Naive B cell (primary cell): ENCODE measurements around the gene MYL6B. TPM values are rescaled to one million over a fixed set of nuclear protein-coding genes. Genes with fewer than 3 reads are reported as not detected.
A peak's percentile ranks its signal among the peaks of the same experiment; 100 is the strongest.

Source experiments
- ATAC-seq, 2 donors: fragments of 150-1000 bp; cut with Tn5 transposase; 2 replicates each; pipeline ENCODE4 v1.10.0; 2021; ENCODE audit warnings: low read depth in 2 of 2, mild to moderate bottlenecking in 2 of 2, moderate library complexity in 2 of 2
- DNase-seq: peaks from one replicate; pipeline ENCODE4 v3.0.0; 2022
- H3K27ac Mint-ChIP-seq, 6 donors: one replicate each; pipeline ENCODE4 v1.8.0; 2020 to 2022; ENCODE audit warnings: mild to moderate bottlenecking in 6 of 6, mixed read lengths in 6 of 6, moderate library complexity in 5 of 6, inconsistent platforms in 2 of 6
- H3K27me3 Mint-ChIP-seq, 3 donors: one replicate each; pipeline ENCODE4 v1.8.0; 2021 to 2022; ENCODE audit warnings: mixed read lengths in 3 of 3, mild to moderate bottlenecking in 1 of 3
- H3K36me3 Mint-ChIP-seq, 2 donors: one replicate each; pipeline ENCODE4 v1.8.0; 2020 to 2022; ENCODE audit warnings: mixed read lengths in 2 of 2, inconsistent platforms in 1 of 2, mild to moderate bottlenecking in 1 of 2
- H3K4me1 Mint-ChIP-seq, 3 donors: one replicate each; pipeline ENCODE4 v1.8.0; 2020 to 2022; ENCODE audit warnings: mixed read lengths in 3 of 3, inconsistent platforms in 1 of 3, mild to moderate bottlenecking in 1 of 3, moderate library complexity in 1 of 3
- H3K4me3 Mint-ChIP-seq, 8 donors: one replicate each; pipeline ENCODE4 v1.8.0; 2020 to 2022; ENCODE audit warnings: mild to moderate bottlenecking in 8 of 8, mixed read lengths in 8 of 8, moderate library complexity in 8 of 8, inconsistent platforms in 2 of 8
- H3K9me3 Mint-ChIP-seq, 7 donors: one replicate each; pipeline ENCODE4 v1.8.0; 2020 to 2022; ENCODE audit warnings: mixed read lengths in 7 of 7, mild to moderate bottlenecking in 5 of 7, inconsistent platforms in 2 of 7, moderate library complexity in 1 of 7
- polyA plus RNA-seq, 6 donors: library from polyadenylated mRNA; unstranded; fragments of 300-500 nt; fragmentation: Illumina TruSeq; gene quantifications; one replicate each; pipeline ENCODE4 v1.2.3, GENCODE V29; 2021; ENCODE audit warnings: low read depth in 6 of 6

MYL6B gene
- polyA plus RNA-seq, 6 donors from 2014 or later, result 14.2 to 35.1 (median 20.2) TPM

DNA sequence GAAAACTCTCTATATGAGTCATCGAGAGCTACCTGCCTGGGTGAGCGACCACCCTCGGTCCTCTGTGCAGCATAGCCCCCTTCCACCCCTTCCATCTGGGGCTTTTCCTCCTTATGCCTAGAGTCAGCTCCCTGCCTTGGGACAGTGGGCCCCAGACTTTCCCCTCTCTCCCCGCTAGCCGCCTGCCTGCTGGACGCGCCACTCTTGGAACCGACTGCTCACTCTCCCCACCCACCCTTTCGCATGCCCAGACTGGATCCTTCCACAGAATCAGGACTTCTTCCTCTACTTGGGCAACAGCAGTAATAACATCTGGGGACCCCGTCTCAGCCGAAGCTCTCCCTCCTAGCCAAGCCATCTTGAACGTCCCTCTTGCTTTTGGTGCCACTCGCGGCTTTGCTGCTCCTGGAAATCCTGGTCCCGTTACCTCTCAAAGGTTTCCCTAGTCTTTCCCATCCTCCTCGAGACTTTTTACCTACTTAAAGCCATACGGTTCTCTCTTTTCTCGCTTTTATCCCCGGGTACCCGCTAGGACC, 23.6 kb upstream of the MYL6B start:
- DNase-seq (no peak), ATAC-seq (no peak)
- Mint-ChIP-seq H3K27me3 (no peaks in the 10 kb centered on the region), H3K36me3 (peaks cover 0 to 27% of the 10 kb centered on the region in 2 donors), H3K4me3 (peak overlapping the region; percentile 87 to 100 (median 98)), H3K27ac (peak overlapping the region; percentile 85 to 98 (median 96)), H3K9me3 (no peaks in the 10 kb centered on the region), H3K4me1 (peaks cover 57 to 76% (median 69%) of the 10 kb centered on the region in 3 donors)

DNA sequence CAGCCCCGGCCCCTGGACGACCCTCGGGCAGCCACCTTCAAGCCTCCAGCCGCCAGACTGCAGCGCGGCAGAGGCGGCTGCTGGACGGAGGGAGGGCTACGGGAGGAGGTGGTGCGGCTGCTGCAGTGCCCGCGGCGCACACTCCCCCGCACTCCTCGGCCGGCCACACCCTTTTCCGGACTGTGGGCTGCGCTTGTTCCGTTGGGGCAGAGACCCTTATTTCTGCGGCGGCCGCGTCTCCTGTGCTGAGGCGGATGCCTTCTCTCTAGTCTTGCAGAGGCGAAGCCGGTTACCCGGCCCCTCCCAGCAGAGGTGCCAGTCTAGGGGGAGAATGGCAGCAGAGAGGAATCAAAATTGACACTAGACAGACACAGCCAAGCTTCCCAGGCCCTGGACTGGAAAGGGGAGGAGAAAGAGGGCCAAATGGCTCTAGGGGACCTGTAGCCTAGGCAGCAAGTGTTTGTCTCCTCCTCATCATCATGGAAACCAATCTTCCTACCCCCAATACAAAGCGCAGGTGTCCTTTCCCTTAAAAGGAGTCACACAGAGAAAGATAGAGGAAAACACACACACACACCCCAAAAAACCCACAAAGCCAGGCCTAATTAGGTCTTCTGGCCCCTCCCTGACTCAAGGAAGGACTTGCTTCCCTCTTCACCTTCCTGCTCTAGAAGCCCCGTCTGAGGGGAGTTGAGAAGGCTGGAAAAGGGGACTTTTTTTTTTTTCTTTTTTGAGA, 23.0 kb upstream of the MYL6B start:
- Mint-ChIP-seq H3K36me3 (peaks cover 0 to 27% of the 10 kb centered on the region in 2 donors), H3K4me1 (peaks cover 57 to 71% (median 63%) of the 10 kb centered on the region in 3 donors)
- DNase-seq, result peak; percentile 76

DNA sequence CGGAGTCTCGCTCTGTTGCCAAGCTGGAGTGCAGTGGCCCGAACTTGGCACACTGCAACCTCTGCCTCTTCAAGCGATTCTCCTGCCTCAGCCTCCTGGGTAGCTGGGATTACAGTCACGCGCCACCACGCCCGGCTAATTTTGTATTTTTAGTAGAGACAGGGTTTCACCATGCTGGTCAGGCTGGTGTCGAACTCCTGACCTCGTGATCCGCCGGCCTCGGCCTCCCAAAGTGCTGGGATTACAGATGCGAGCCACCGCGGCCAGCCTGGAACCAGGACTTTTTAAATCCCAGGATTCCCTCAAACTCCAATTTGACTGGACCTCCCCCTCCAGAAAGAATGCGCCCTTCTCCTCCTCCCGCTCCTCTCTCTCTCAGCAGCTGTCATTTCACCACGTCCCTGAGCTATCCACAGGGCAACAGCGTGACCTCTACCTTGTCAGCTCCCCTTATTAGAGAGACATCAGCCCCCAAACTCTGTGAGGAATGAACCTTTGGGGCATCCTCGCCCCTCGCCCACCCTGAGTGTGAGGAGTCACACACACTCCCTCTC, 22.4 kb upstream of the MYL6B start:
- peak overlapping the region; percentile 87 to 100 (median 98) for H3K4me3 Mint-ChIP-seq
- H3K27me3 Mint-ChIP-seq, result no peaks in the 10 kb centered on the region
- peaks cover 58 to 69% (median 63%) of the 10 kb centered on the region in 3 donors for H3K4me1 Mint-ChIP-seq
- ATAC-seq (no peak), DNase-seq (no peak)
- H3K9me3 Mint-ChIP-seq, result no peaks in the 10 kb centered on the region
- H3K36me3 Mint-ChIP-seq, result peaks cover 0 to 27% of the 10 kb centered on the region in 2 donors
- peak overlapping the region; percentile 85 to 98 (median 90) for H3K27ac Mint-ChIP-seq

More for the DNA sequence above, 23.0 kb upstream of the MYL6B start:
- Mint-ChIP-seq H3K4me3 (peak overlapping the region; percentile 87 to 100 (median 98)), H3K9me3 (no peaks in the 10 kb centered on the region), H3K27me3 (no peaks in the 10 kb centered on the region), H3K27ac (peak overlapping the region; percentile 85 to 98 (median 96))
- peak; percentile 15 to 19 for ATAC-seq

DNA sequence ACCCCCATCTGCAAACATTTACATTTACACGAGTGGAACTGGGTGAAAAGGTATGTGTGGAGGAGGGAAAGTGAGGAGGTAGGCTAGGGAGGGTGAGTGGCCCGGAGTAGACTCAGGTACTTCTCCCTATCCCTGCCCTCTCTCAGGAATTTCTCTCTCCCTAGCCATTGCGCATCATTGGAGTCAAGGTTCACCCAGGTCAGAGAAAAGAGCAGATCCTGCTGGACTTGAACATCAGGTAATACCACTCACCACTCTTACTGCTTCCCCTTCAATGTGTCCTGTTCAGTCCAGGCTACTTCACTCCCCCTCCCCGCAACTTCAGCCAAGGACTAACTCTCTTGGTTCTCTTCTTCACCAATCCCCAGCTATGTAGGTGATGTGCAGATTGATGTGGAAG, 21.5 kb upstream of the MYL6B start:
- H3K9me3 Mint-ChIP-seq, result no peaks in the 10 kb centered on the region
- H3K4me3 Mint-ChIP-seq, result peak overlapping the region; percentile 43 to 99 (median 96)
- no peak for ATAC-seq
- H3K27ac Mint-ChIP-seq, result peak overlapping the region in 5 of 6 donors; percentile 78 to 94 (median 90)
- no peaks in the 10 kb centered on the region for H3K27me3 Mint-ChIP-seq
- peaks cover 57 to 63% (median 62%) of the 10 kb centered on the region in 3 donors for H3K4me1 Mint-ChIP-seq
- no peak for DNase-seq
- peaks cover 0 to 30% of the 10 kb centered on the region in 2 donors for H3K36me3 Mint-ChIP-seq

DNA sequence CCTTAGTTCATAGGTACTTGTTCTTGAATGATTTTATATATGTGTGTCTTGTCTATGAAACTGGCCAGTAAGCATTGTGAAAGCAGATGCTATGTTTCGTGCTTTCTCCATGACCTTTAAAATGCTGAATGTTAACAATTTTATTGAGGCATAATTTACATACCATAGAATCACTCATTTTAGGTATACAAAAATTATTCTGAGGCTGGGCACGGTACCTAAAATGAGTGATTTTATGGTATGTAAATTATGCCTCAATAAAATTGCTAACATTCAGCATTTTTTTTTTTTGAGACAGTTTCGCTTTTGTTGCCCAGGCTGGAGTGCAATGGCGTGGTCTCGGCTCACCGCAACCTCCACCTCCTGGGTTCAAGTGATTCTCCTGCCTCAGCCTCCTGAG, 17.5 kb upstream of the MYL6B start:
- Mint-ChIP-seq H3K27ac (no peak overlapping the region), H3K27me3 (no peaks in the 10 kb centered on the region), H3K4me1 (peaks cover 26 to 33% (median 27%) of the 10 kb centered on the region in 3 donors), H3K4me3 (no peak overlapping the region), H3K36me3 (peaks cover 15 to 55% of the 10 kb centered on the region in 2 donors), H3K9me3 (no peaks in the 10 kb centered on the region)
- ATAC-seq (no peak), DNase-seq (no peak)

DNA sequence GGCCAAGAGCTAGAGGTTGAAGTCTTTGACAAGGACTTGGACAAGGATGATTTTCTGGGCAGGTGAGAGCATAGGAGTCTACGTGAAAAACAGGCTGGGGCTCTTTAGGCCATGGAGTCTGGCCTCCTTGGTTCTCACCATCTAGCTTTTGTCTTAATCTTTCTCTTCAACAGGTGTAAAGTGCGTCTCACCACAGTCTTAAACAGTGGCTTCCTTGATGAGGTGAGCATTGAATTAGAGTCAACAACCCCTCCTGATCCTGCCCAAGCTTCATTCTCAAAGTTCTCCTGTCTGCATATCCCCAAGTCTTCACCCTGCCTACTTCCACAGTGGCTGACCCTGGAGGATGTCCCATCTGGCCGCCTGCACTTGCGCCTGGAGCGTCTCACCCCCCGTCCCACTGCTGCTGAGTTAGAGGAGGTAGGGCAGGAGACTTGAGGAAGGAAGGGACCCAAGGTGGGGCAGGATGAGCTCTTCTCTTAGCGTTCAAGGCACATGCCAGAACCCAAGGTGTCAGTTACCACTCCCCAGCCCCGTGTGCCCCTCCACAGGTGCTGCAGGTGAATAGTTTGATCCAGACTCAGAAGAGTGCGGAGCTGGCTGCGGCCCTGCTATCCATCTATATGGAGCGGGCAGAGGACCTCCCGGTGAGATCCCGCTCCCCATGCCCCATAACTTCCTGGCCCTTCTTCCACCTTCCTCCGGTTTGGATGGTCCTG, 14.4 kb upstream of the MYL6B start:
- Mint-ChIP-seq H3K36me3 (peaks cover 23 to 50% of the 10 kb centered on the region in 2 donors), H3K4me1 (peaks cover 6 to 20% (median 15%) of the 10 kb centered on the region in 3 donors)
- no peak for ATAC-seq

DNA sequence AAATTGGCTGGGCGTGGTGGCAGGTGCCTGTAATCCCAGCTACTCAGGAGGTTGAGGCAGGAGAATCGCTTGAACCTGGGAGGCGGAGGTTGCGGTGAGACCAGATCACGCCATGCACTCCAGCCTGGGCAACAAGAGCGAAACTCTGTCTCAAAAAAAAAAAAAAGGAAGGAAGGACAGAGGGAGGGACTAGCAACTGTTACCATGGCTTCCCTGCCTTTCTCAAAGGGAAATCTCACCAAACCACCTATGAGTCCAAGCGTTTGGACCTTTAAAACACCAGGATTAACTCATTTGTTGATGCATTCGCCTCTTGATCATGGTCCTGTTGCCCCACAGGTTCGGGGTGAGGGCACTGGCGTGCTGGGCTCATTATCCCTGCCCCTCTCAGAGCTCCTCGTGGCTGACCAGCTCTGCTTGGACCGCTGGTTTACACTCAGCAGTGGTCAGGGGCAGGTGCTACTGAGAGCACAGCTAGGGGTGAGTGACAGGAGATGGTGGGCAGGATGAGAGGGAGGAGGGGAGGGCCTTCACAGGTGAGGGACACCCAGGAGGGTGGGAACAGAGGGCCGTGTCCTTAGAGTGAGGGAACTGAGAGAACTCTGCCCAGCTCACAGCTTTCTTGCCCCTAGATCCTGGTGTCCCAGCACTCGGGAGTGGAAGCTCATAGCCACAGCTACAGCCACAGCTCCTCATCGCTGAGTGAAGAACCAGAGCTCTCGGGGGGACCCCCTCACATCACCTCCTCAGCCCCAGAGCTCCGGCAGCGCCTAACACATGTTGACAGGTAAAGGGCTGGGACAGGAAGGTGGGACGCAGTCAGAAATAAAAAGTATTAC, 10.2 kb upstream of the MYL6B start:
- ATAC-seq, result no peak
- Mint-ChIP-seq H3K4me3 (no peak overlapping the region), H3K4me1 (peaks cover 10 to 23% (median 19%) of the 10 kb centered on the region in 3 donors), H3K9me3 (no peaks in the 10 kb centered on the region), H3K27ac (peak overlapping the region in 3 of 6 donors; percentile 39 to 82 (median 57)), H3K27me3 (no peaks in the 10 kb centered on the region), H3K36me3 (peaks cover 28 to 33% of the 10 kb centered on the region in 2 donors)
- no peak for DNase-seq

More for the DNA sequence above, 14.4 kb upstream of the MYL6B start:
- H3K4me3 Mint-ChIP-seq, result no peak overlapping the region
- no peaks in the 10 kb centered on the region for H3K9me3 Mint-ChIP-seq
- DNase-seq, result no peak
- H3K27ac Mint-ChIP-seq, result peak overlapping the region in 4 of 6 donors; percentile 34 to 61 (median 55)
- no peaks in the 10 kb centered on the region for H3K27me3 Mint-ChIP-seq

DNA sequence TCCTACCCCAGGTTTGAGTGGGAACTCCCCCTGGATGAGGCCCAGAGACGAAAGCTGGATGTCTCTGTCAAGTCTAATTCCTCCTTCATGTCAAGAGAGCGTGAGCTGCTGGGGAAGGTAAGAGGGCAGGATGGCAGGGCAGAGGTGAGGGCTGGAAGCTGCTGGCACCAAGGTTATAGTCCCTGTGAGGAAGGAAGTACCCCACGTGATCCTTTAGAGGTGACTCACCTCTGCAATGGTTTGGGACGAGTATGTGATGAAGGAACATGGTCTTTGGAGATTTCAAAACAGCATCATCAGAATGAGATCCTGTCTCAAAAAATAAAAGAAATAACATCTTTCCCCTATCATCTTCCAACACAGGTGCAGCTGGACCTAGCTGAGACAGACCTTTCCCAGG, 9.2 kb upstream of the MYL6B start:
- Mint-ChIP-seq H3K36me3 (peaks cover 24 to 32% of the 10 kb centered on the region in 2 donors), H3K27ac (peak overlapping the region in 4 of 6 donors; percentile 39 to 82 (median 70)), H3K4me1 (peaks cover 9 to 23% (median 19%) of the 10 kb centered on the region in 3 donors), H3K27me3 (no peaks in the 10 kb centered on the region), H3K9me3 (no peaks in the 10 kb centered on the region), H3K4me3 (no peak overlapping the region)
- DNase-seq (no peak), ATAC-seq (no peak)

DNA sequence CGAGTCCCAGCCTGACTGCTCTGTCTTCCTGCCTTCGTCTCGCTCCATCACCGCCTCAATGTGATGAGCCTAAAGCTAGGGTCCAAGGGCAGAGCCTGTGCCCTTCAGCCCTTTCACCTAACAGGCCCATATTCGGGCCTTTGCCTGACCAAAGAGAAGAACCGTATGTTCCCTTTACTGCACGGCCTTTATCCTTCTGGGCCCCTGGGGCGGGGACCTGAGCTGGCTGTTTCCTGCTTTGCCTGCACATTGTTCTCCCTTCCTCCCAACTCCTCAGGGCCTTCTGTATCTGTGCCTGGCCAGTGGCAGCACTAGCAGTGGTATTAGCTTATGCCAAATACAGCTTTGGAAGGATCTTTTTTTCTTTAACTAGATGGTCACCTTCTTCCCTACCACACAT, 8.5 kb upstream of the MYL6B start:
- H3K4me1 Mint-ChIP-seq, result peaks cover 9 to 23% (median 19%) of the 10 kb centered on the region in 3 donors
- peaks cover 24 to 31% of the 10 kb centered on the region in 2 donors for H3K36me3 Mint-ChIP-seq
- H3K27me3 Mint-ChIP-seq, result no peaks in the 10 kb centered on the region
- ATAC-seq, result no peak
- H3K4me3 Mint-ChIP-seq, result peak overlapping the region in 1 of 8 donors; percentile 6
- H3K9me3 Mint-ChIP-seq, result no peaks in the 10 kb centered on the region
- peak overlapping the region in 5 of 6 donors; percentile 19 to 88 (median 44) for H3K27ac Mint-ChIP-seq
- no peak for DNase-seq

DNA sequence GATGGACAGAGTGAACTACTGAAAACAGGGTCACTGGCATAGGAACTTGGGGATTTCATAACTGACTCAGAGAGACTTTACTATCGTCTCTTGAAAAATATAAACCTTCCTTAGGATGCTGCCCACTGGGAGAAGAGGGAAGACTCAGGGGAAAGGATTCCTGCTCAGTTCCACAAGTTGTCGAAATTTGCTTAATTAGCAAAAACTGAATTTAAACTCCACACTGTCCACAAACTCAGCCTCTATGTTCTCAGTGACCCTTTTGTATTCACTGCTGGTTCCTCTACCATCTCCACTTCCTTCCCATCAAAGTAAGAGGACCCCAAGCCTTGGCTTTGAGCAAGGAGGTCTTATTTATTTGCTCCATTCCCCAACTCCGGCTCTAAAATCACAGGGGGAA, 7.2 kb upstream of the MYL6B start:
- no peak for DNase-seq
- H3K4me1 Mint-ChIP-seq, result peaks cover 9 to 23% (median 19%) of the 10 kb centered on the region in 3 donors
- no peak for ATAC-seq
- H3K27ac Mint-ChIP-seq, result peak overlapping the region in 2 of 6 donors; percentile 40 to 56
- peaks cover 17 to 19% of the 10 kb centered on the region in 2 donors for H3K36me3 Mint-ChIP-seq
- H3K4me3 Mint-ChIP-seq, result no peak overlapping the region
- no peaks in the 10 kb centered on the region for H3K9me3 Mint-ChIP-seq
- H3K27me3 Mint-ChIP-seq, result no peaks in the 10 kb centered on the region

DNA sequence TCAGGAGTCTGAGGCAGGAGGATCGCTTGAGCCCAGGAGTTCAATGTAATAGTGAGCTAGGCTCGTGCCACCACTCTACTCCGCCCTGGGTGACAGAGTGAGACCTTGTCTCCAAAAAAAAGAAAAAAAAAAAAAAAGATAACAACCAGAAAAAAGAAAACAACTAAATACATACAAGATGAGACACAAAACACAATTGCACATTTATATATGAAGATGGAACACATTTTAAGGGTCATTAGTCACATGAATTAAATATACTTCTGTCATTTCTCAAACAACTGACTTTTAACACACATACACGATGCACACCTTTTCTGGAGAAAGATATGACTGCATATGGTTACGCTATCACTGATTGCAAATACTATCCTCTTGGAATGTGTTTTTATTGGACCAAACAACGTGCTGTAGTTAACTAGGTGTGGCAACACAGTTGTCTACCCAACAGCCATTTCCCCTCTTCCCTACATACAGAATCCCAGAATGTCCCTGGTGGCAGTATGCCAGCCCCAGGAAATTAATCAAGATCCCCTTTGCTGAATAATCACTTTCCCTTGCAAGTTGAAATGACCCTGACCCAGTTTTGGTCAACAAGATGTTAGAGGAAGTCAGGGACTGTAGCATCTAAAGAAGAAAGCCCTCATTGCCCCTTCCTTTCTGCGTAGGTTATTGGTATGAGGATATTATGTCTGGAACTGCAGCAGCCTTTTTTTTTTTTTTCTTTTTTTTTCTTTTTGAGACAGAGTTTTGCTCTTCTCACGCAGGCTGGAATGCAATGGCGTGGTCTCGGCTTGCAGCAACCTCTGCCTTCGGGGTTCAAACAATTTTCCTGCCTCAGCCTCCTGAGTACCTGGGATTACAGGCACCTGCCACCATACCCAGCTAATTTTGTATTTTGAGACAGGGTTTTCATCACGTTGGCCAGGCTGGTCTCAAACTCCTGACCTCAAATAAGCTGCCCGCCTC, 5.6 kb upstream of the MYL6B start:
- no peak overlapping the region for H3K4me3 Mint-ChIP-seq

More for the DNA sequence above, 5.6 kb upstream of the MYL6B start:
- ATAC-seq (no peak), DNase-seq (no peak)
- Mint-ChIP-seq H3K36me3 (peaks cover 8 to 12% of the 10 kb centered on the region in 2 donors), H3K27me3 (no peaks in the 10 kb centered on the region), H3K27ac (no peak overlapping the region), H3K9me3 (no peaks in the 10 kb centered on the region), H3K4me1 (peaks cover 14 to 21% (median 20%) of the 10 kb centered on the region in 3 donors)
